Measurements from ENCODE around the gene PLEKHA5.
"Not testable (repeated sequence)": the region's sequence is repeated elsewhere in the genome, so short reads cannot be mapped to it uniquely, and the experiment has no call there.

PLEKHA5 gene

DNA sequence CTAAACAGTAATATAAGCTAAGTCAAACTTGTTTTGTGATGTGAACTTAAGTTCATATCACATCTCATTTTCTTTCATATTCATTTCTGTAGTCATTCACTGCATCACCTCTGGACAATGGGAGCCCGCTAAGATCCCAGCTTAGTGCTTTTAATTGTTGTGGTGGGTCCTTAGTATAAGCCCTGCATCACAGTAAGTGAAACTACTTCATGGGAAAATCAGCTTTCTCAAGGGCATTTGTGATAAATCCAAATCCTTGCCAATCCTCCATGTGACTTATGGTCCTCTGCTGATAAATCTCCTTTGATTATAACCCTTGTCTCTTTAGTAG is 98.3 kb downstream of the PLEKHA5 start:
- TF ChIP-seq, protein P1, sequence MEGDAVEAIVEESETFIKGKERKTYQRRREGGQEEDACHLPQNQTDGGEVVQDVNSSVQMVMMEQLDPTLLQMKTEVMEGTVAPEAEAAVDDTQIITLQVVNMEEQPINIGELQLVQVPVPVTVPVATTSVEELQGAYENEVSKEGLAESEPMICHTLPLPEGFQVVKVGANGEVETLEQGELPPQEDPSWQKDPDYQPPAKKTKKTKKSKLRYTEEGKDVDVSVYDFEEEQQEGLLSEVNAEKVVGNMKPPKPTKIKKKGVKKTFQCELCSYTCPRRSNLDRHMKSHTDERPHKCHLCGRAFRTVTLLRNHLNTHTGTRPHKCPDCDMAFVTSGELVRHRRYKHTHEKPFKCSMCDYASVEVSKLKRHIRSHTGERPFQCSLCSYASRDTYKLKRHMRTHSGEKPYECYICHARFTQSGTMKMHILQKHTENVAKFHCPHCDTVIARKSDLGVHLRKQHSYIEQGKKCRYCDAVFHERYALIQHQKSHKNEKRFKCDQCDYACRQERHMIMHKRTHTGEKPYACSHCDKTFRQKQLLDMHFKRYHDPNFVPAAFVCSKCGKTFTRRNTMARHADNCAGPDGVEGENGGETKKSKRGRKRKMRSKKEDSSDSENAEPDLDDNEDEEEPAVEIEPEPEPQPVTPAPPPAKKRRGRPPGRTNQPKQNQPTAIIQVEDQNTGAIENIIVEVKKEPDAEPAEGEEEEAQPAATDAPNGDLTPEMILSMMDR (IDR thresholded peaks at IDR 0.05; ENCODE audit: low read depth, low read length, missing control alignments), result no peak
- no peak overlapping the region for H3K4me3 ChIP-seq (ENCODE audit: low read depth, low read length)
- no peak for DNase-seq (ENCODE audit: low read depth)
- in situ Hi-C loops (cut with HindIII; ENCODE audit: low sequenced_read_pairs), result no loop called here

DNA sequence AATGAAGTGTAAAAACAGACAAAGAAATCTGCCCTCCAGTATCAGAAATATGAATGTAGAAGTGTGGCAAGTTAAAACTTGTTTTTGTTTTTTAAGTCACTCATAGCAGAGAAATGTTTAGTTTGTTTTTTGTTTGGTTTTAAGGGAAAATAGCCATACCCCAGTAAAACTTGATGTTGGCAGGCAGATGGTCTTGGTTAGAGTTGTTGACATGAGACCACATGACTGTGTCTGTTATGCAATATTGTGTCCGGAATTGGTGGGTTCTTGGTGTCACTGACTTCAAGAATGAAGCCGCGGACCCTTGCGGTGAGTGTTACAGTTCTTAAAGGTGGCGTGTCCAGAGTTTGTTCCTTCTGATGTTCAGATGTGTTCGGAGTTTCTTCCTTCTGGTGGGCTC is 99.5 kb downstream of the PLEKHA5 start:
- DNase-seq (ENCODE audit: low read depth); in situ Hi-C loops (cut with HindIII; ENCODE audit: low sequenced_read_pairs); H3K4me3 ChIP-seq (ENCODE audit: low read depth, low read length): not testable (repeated sequence)

DNA sequence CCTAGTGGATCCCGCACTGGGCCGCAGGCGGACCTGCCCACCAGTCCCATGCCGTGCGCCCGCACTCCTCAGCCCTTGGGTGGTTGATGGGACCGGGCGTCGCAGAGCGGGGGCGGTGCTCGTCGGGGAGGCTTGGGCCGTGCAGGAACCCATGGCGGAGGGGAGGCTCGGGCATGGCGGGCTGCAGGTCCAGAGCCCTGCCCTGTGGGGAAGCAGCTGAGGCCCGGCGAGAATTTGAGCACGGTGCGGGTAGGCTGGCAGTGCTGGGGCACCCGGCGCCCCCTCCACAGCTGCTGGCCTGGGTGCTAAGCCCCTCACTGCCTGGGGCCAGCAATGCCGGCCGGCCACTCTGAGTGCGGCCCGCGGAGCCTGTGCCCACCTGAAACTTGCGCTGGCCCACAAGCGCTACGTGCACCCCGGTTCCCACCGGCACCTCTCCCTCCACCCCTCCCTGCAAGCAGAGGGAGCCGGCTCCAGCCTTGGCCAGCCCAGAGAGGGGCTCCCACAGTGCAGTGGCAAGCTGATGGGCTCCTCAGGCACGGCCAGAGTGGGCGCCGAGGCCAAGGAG is 100.8 kb downstream of the PLEKHA5 start:
- in situ Hi-C loops (cut with HindIII; ENCODE audit: low sequenced_read_pairs), result no loop called here
- DNase-seq (ENCODE audit: low read depth), result no peak
- TF ChIP-seq, protein P1 (IDR thresholded peaks at IDR 0.05; ENCODE audit: low read depth, low read length, missing control alignments), result no peak
- no peak overlapping the region for H3K4me3 ChIP-seq (ENCODE audit: low read depth, low read length)

DNA sequence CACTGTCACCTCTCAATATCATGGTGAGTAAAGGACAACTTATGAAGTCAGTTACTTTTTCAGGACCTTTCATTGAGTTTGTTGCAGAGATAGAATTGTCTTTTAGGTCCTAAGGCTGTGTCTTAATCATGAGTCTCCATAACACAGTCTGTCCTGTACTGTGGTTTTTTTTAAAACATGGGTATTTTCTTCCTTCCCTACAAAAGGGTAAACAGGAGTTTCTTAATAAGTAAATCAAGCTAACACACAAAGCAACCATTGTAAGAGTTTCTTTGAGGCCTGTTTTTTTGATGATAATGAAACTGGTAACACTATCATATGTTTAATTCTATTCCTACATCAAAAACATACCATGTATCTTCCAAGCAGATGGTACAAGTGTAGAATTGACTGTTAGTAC is 101.4 kb downstream of the PLEKHA5 start:
- TF ChIP-seq, protein P1 (IDR thresholded peaks at IDR 0.05; ENCODE audit: low read depth, low read length, missing control alignments), result no peak

DNA sequence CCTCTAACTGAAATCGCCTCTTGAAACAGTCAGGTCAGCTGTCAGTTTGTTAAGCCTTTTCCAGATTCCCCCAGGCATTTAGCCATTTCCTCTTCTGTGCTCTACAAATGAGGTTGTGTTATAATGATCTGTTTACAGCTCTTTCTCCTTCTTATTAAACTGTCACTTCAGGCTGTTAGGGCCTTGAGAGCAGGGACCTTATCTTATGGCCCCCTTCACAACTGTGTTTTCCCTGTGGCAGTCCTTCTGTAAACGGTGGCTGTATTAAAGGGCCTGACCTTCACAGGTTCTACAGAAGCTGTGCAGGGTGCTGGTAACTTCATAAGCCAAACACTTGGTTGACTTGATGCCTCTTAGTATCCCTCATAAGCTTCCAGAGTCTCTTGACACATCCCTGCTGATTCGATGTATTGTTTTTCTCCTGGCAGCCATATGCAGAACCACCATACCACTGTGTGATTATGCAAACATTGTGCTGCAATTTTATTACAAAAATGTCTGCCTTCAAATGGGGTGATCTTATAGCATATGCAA is 104.7 kb downstream of the PLEKHA5 start:
- no peak for DNase-seq (ENCODE audit: low read depth)
- TF ChIP-seq, protein P1 (IDR thresholded peaks at IDR 0.05; ENCODE audit: low read depth, low read length, missing control alignments), result no peak
- in situ Hi-C loops (cut with HindIII; ENCODE audit: low sequenced_read_pairs), result no loop called here
- H3K4me3 ChIP-seq (ENCODE audit: low read depth, low read length), result no peak overlapping the region

More for the DNA sequence above, 101.4 kb downstream of the PLEKHA5 start:
- in situ Hi-C loops (cut with HindIII; ENCODE audit: low sequenced_read_pairs), result no loop called here
- DNase-seq (ENCODE audit: low read depth), result no peak
- no peak overlapping the region for H3K4me3 ChIP-seq (ENCODE audit: low read depth, low read length)

DNA sequence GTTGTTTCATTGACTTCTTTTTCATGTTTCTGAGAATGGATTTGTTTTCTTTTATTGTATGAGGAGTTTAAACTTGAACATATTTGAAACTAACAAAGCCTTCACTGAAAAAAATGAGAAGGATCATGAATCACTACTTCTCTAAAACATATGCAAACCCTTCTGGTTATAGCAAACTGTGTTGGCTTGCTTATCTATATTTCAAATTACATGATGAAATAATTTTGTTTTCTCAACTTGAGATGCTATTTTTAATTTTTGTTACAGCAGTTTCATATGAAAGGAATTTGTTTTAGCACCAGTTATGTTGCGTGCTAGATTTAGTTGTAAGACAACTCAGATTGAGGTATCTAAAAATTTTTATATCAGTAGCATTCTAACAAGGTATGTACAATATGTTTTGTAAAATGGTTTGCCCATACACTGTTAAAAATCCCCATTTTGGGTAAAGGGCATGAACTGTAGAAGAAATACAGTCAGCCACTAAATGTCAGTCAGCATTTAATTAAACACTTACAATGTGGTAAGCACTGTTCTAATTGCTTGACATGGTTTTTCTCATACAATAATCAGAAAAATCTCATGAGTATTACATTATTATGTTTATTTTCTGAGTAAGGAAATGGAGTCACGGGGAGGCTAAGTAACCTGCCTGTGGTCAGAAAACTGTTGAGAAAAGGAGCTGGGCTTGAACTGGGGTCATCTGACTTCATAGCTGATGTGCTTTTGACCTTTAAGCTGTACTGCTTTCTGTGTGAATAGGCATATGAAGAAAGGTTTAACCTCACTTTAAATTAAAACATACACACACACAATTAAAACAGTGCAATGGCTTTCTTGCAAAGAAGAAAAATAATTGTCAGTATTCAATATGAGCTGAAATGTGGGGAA is 105.7 kb downstream of the PLEKHA5 start:
- no peak for DNase-seq (ENCODE audit: low read depth)
- in situ Hi-C loops (cut with HindIII; ENCODE audit: low sequenced_read_pairs), result no loop called here
- H3K4me3 ChIP-seq (ENCODE audit: low read depth, low read length), result no peak overlapping the region
- TF ChIP-seq, protein P1 (IDR thresholded peaks at IDR 0.05; ENCODE audit: low read depth, low read length, missing control alignments), result no peak

DNA sequence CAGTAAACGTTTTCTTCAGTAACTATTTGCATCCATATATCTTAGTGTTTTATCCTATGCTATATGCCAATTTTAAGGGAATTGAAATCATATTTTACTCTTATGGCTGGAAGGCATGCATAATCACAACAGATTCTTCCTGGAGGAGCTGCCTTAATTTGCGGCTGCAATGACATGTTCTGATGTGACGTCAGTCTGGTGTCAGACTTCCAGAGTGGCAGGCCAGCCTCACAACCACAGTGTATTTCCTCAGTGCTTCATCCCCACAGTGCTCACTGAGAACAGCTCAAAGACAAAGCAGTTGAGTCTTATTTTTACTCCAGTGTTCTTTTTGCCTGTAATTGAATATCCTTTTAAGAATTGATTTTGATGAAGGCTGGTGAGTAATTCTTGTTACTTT is 107.1 kb downstream of the PLEKHA5 start:
- in situ Hi-C loops (cut with HindIII; ENCODE audit: low sequenced_read_pairs), result no loop called here
- DNase-seq (ENCODE audit: low read depth), result no peak
- no peak overlapping the region for H3K4me3 ChIP-seq (ENCODE audit: low read depth, low read length)
- TF ChIP-seq, protein P1 (IDR thresholded peaks at IDR 0.05; ENCODE audit: low read depth, low read length, missing control alignments), result no peak

Measured in astrocyte of the cerebellum (primary cell).